Central memory CD8-positive, alpha-beta T cell (primary cell): Measurements from ENCODE around the gene MAPK7.

Experiments used
- ATAC-seq: fragments of 150-1000 bp; cut with Tn5 transposase; replicated peaks from 2 replicates; pipeline ENCODE4 v1.10.0; 2022; ENCODE audit warnings: mild to moderate bottlenecking, moderate FRiP score, moderate number of reproducible peaks; ENCODE audit not compliant: poor library complexity, severe bottlenecking; ENCODE audit errors: extremely low read depth
- DNase-seq, 2 donors: peaks; one replicate each; pipeline ENCODE4 v3.0.0; 2021; ENCODE audit warnings: low spot score in 2 of 2
- H3K27ac Mint-ChIP-seq: one replicate; pipeline ENCODE4 v1.8.0; 2022; ENCODE audit warnings: low read depth, mild to moderate bottlenecking, moderate library complexity, mixed read lengths
- H3K27me3 Mint-ChIP-seq: one replicate; pipeline ENCODE4 v1.8.0; 2022; ENCODE audit warnings: mixed read lengths
- H3K36me3 Mint-ChIP-seq: one replicate; pipeline ENCODE4 v1.8.0; 2022; ENCODE audit warnings: mild to moderate bottlenecking, moderate library complexity, mixed read lengths; ENCODE audit not compliant: insufficient read depth
- H3K4me1 Mint-ChIP-seq: one replicate; pipeline ENCODE4 v1.8.0; 2022; ENCODE audit warnings: mixed read lengths
- H3K4me3 Mint-ChIP-seq: one replicate; pipeline ENCODE4 v1.8.0; 2022; ENCODE audit warnings: mild to moderate bottlenecking, moderate library complexity, mixed read lengths
- H3K9me3 Mint-ChIP-seq: one replicate; pipeline ENCODE4 v1.8.0; 2022; ENCODE audit warnings: mixed read lengths

The MAPK7 gene

GRCh38 chr17:19407601-19408345 lies 29.5 kb downstream of the MAPK7 start:
- Mint-ChIP-seq H3K4me1 (no peaks in the 10 kb centered on the region), H3K4me3 (no peak overlapping the region), H3K9me3 (no peaks in the 10 kb centered on the region), H3K27me3 (peaks cover under 1% of the 10 kb centered on the region), H3K27ac (no peak overlapping the region), H3K36me3 (no peaks in the 10 kb centered on the region)
- DNase-seq (no peak), ATAC-seq (no peak)

DNA sequence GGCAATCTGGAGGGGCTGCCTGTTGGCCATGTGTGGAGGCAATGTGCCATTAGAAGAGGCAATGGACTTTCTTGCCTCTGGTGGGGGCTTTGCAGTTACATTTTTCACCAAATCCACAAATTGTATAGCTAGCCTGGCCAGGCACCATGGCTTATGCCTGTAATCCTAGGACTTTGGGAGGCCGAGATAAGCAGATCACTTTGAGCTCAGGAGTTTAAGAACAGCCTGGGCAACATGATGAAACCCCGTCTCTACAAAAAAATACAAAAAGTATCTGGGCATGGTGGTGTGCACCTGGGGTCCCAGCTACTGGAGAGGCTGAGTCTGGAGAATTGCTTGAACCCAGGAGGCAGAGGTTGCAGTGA lies 30.0 kb downstream of the MAPK7 start:
- H3K27me3 Mint-ChIP-seq = peaks cover 6% of the 10 kb centered on the region
- H3K9me3 Mint-ChIP-seq = no peaks in the 10 kb centered on the region
- no peak overlapping the region for H3K27ac Mint-ChIP-seq
- H3K4me3 Mint-ChIP-seq = no peak overlapping the region
- ATAC-seq (no peak), DNase-seq (no peak)
- no peaks in the 10 kb centered on the region for H3K4me1 Mint-ChIP-seq
- H3K36me3 Mint-ChIP-seq = no peaks in the 10 kb centered on the region

DNA sequence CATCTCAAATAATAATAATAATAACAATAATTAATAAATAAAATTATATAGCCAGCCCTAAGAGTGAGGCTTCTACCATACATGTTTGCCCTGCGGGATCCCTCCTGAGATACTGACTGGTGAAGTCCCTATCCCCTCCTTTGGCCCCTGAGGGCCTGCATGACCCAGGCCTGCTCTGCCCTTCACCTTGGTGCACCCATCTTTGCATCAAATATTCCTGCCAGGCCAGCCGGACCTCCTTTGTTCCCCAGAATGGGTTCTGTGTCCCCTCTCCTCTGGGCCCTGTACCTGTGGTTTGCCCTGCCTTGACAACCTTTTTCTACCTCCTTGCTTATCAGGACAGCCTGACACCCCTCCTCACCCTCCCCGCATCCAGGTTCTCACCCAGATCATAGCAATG lies 30.8 kb downstream of the MAPK7 start:
- ATAC-seq (no peak), DNase-seq (no peak)
- Mint-ChIP-seq H3K27me3 (peaks cover 11% of the 10 kb centered on the region), H3K27ac (no peak overlapping the region), H3K4me3 (no peak overlapping the region), H3K36me3 (no peaks in the 10 kb centered on the region), H3K4me1 (no peaks in the 10 kb centered on the region), H3K9me3 (no peaks in the 10 kb centered on the region)

DNA sequence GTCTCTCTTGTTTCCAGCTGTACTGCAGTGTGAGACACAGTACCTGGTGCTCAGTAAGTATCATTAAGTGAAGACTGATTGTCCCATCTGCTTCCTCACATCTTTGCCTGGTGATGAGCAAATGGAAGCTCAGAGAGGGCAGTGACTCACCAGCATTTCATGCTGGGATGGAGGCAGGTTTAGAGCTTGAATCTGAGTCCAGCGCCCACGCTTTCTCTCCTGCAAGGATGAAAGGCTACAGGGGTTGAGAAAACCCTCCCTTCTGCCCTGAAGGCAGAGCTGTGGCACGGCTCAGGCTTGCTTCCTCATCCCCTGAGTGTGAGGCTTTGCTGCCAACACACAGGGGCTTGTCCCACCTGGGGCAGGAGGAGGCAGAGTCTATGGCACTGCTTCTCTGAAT lies 31.2 kb downstream of the MAPK7 start:
- no peak overlapping the region for H3K27ac Mint-ChIP-seq
- DNase-seq (no peak), ATAC-seq (no peak)
- H3K4me3 Mint-ChIP-seq = no peak overlapping the region
- no peaks in the 10 kb centered on the region for H3K4me1 Mint-ChIP-seq
- peaks cover 11% of the 10 kb centered on the region for H3K27me3 Mint-ChIP-seq
- no peaks in the 10 kb centered on the region for H3K36me3 Mint-ChIP-seq
- H3K9me3 Mint-ChIP-seq = no peaks in the 10 kb centered on the region

DNA sequence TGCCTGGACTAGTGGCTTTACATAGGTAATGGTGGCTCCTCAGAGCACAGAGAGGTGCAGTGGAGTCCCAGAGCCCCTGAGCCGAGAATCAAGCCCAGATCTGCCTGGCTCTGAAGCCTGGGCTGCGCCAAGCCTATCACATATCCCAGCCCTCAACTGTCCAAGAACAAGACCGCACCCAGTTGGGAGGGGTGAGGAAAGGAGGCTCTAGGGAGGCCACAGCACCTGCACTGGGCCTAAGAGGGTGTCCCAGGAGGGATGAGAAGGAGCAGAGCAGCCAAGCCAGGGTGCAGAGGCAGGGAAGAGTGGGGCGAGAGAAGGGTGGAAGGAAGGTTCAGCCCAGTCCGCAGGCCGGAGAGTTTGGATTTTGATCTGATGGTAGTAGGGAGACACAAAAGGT lies 31.8 kb downstream of the MAPK7 start:
- Mint-ChIP-seq H3K27ac (no peak overlapping the region), H3K4me3 (no peak overlapping the region), H3K9me3 (no peaks in the 10 kb centered on the region), H3K4me1 (no peaks in the 10 kb centered on the region), H3K36me3 (no peaks in the 10 kb centered on the region), H3K27me3 (peaks cover 11% of the 10 kb centered on the region)
- no peak for ATAC-seq
- DNase-seq = no peak

GRCh38 chr17:19410875-19411620 lies 32.8 kb downstream of the MAPK7 start, which contains the start of gene RNF112:
Gene RNF112 (plus strand): TSS chr17:19411232. CDS start chr17:19411409, 177 bp downstream.
- H3K4me1 Mint-ChIP-seq = no peaks in the 10 kb centered on the region
- H3K36me3 Mint-ChIP-seq = no peaks in the 10 kb centered on the region
- no peaks in the 10 kb centered on the region for H3K9me3 Mint-ChIP-seq
- no peak for DNase-seq
- ATAC-seq = no peak
- H3K4me3 Mint-ChIP-seq = no peak within 1 kb of the TSS
- peaks cover 11% of the 10 kb centered on the region for H3K27me3 Mint-ChIP-seq
- no peak within 1 kb of the TSS for H3K27ac Mint-ChIP-seq

- Mint-ChIP-seq H3K4me3 (no peak overlapping the region), H3K36me3 (no peaks in the 10 kb centered on the region), H3K4me1 (no peaks in the 10 kb centered on the region), H3K27me3 (peaks cover 11% of the 10 kb centered on the region), H3K9me3 (no peaks in the 10 kb centered on the region), H3K27ac (no peak overlapping the region)
- DNase-seq = no peak
- no peak for ATAC-seq
Measured at GRCh38 chr17:19411631-19412030, 33.3 kb downstream of the MAPK7 start.

DNA sequence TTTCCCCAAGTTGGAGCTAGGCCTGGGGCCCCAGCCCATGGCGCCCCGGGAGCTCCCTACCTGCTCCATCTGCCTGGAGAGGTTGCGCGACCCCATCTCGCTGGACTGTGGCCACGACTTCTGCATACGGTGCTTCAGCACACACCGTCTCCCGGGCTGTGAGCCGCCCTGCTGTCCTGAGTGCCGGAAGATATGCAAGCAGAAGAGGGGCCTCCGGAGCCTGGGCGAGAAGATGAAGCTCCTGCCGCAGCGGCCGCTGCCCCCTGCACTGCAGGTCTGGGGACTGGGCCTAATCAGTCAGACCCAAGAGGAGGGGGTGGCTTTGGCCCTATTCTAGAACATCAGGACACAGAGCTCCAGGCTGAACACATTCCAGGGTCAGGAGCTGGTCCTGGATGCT lies 34.2 kb downstream of the MAPK7 start:
- ATAC-seq (no peak), DNase-seq (no peak)
- Mint-ChIP-seq H3K4me3 (no peak overlapping the region), H3K4me1 (no peaks in the 10 kb centered on the region), H3K27me3 (peaks cover 11% of the 10 kb centered on the region), H3K36me3 (no peaks in the 10 kb centered on the region), H3K27ac (no peak overlapping the region), H3K9me3 (no peaks in the 10 kb centered on the region)

DNA sequence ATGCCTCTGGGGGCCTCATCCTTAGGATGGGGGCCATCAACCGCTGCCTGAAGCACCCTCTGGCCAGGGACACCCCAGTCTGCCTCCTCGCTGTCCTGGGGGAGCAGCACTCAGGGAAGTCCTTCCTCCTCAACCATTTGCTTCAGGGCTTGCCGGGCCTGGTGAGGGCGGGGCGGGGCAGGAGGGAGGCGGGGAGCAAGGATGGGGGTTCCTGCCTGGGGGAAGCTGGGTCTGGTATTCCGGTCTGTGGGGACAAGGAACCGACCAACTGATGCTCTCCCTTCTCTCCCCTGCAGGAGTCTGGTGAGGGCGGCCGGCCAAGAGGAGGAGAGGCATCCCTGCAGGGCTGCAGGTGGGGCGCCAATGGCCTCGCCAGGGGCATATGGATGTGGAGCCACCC lies 34.7 kb downstream of the MAPK7 start:
- DNase-seq = no peak
- no peak for ATAC-seq

GRCh38 chr17:19413761-19414160 lies 35.5 kb downstream of the MAPK7 start:
- Mint-ChIP-seq H3K4me3 (no peak overlapping the region), H3K27ac (no peak overlapping the region), H3K27me3 (peaks cover 11% of the 10 kb centered on the region), H3K9me3 (no peaks in the 10 kb centered on the region), H3K36me3 (no peaks in the 10 kb centered on the region), H3K4me1 (no peaks in the 10 kb centered on the region)
- no peak for DNase-seq
- ATAC-seq = no peak

More for the DNA sequence above, 34.7 kb downstream of the MAPK7 start:
- no peaks in the 10 kb centered on the region for H3K4me1 Mint-ChIP-seq
- no peak overlapping the region for H3K4me3 Mint-ChIP-seq
- no peaks in the 10 kb centered on the region for H3K36me3 Mint-ChIP-seq
- peaks cover 11% of the 10 kb centered on the region for H3K27me3 Mint-ChIP-seq
- H3K9me3 Mint-ChIP-seq = no peaks in the 10 kb centered on the region
- H3K27ac Mint-ChIP-seq = no peak overlapping the region

- ATAC-seq = no peak
- peaks cover 11% of the 10 kb centered on the region for H3K27me3 Mint-ChIP-seq
- no peaks in the 10 kb centered on the region for H3K36me3 Mint-ChIP-seq
- no peak overlapping the region for H3K4me3 Mint-ChIP-seq
- H3K27ac Mint-ChIP-seq = no peak overlapping the region
- DNase-seq = no peak
- H3K4me1 Mint-ChIP-seq = no peaks in the 10 kb centered on the region
- H3K9me3 Mint-ChIP-seq = no peaks in the 10 kb centered on the region
Measured at GRCh38 chr17:19414396-19415280, 36.3 kb downstream of the MAPK7 start.

DNA sequence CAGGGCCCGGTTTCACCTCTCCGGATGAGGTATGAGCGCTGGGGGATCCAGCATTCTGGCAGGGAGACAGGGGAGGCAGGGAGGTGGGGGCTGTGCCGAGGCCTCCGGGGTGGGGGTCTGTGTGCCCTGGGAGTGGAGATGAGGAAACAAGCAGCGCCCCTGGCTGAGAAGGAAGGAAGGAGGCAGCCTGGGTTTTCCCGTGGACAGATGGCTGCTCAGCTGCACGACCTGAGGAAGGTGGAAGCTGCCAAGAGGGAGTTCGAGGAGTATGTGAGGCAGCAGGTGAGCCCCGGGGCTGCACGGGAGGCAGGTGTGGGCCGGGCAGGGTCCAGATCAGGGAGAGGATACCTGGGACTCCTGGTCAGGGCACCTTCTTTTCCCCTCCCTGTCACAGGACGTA lies 37.0 kb downstream of the MAPK7 start:
- Mint-ChIP-seq H3K9me3 (no peaks in the 10 kb centered on the region), H3K4me1 (no peaks in the 10 kb centered on the region), H3K27ac (no peak overlapping the region), H3K4me3 (no peak overlapping the region), H3K36me3 (no peaks in the 10 kb centered on the region), H3K27me3 (peaks cover 11% of the 10 kb centered on the region)
- DNase-seq (no peak), ATAC-seq (no peak)
